ENCODE measurements around the gene RBM28. TPM values are rescaled to one million over a fixed set of nuclear protein-coding genes. Genes with fewer than 3 reads are reported as not detected.

RBM28 gene
- total and polyA plus RNA-seq, 2 donors = 19.9 to 24.7 TPM

GRCh38 chr7:128353610-128354009 is 9.9 kb upstream of the RBM28 start:
- 100% methylated on average over 1 of the region's 1 CpG for WGBS
- H3K9me3 ChIP-seq (ENCODE audit: control insufficient read depth in 2 of 2, insufficient read depth in 1 of 2, low read length in 1 of 2) = peaks cover 0 to 2% of the 10 kb centered on the region in 2 donors
- no peaks in the 10 kb centered on the region for H3K36me3 ChIP-seq (ENCODE audit: control insufficient read depth in 2 of 2, insufficient read depth in 2 of 2, low read length in 1 of 2)
- H3K27ac ChIP-seq (ENCODE audit: low read depth in 1 of 2, low read length in 1 of 2) = no peak overlapping the region
- H3K4me1 ChIP-seq (ENCODE audit: control insufficient read depth in 2 of 2, insufficient read depth in 2 of 2, low read length in 2 of 2) = peaks cover 6 to 9% of the 10 kb centered on the region in 2 donors
- no peak for DNase-seq (ENCODE audit: low read depth in 6 of 9, low spot score in 9 of 9)
- H3K4me3 ChIP-seq (ENCODE audit: low read length in 2 of 2) = no peak overlapping the region
- peaks cover 34 to 77% of the 10 kb centered on the region in 2 donors for H3K27me3 ChIP-seq (ENCODE audit: control insufficient read depth in 2 of 2, insufficient read depth in 1 of 2, low read length in 1 of 2)

GRCh38 chr7:128353189-128353588 is 9.5 kb upstream of the RBM28 start:
- H3K27me3 ChIP-seq (ENCODE audit: control insufficient read depth in 2 of 2, insufficient read depth in 1 of 2, low read length in 1 of 2) = peaks cover 34 to 80% of the 10 kb centered on the region in 2 donors
- WGBS = 91% methylated on average over 3 of the region's 3 CpGs

GRCh38 chr7:128352636-128353035 is 8.9 kb upstream of the RBM28 start:
- H3K27me3 ChIP-seq (ENCODE audit: control insufficient read depth in 2 of 2, insufficient read depth in 1 of 2, low read length in 1 of 2) = peaks cover 34 to 81% of the 10 kb centered on the region in 2 donors
- DNase-seq (ENCODE audit: low read depth in 6 of 9, low spot score in 9 of 9) = no peak
- no peak overlapping the region for H3K27ac ChIP-seq (ENCODE audit: low read depth in 1 of 2, low read length in 1 of 2)
- H3K4me3 ChIP-seq (ENCODE audit: low read length in 2 of 2) = no peak overlapping the region
- 74% methylated on average over 8 of the region's 8 CpGs for WGBS
- H3K4me1 ChIP-seq (ENCODE audit: control insufficient read depth in 2 of 2, insufficient read depth in 2 of 2, low read length in 2 of 2) = peaks cover 6 to 9% of the 10 kb centered on the region in 2 donors
- H3K36me3 ChIP-seq (ENCODE audit: control insufficient read depth in 2 of 2, insufficient read depth in 2 of 2, low read length in 1 of 2) = no peaks in the 10 kb centered on the region
- H3K9me3 ChIP-seq (ENCODE audit: control insufficient read depth in 2 of 2, insufficient read depth in 1 of 2, low read length in 1 of 2) = peaks cover 0 to 2% of the 10 kb centered on the region in 2 donors

More at GRCh38 chr7:128353189-128353588, 9.5 kb upstream of the RBM28 start:
- Histone ChIP-seq H3K36me3 (ENCODE audit: control insufficient read depth in 2 of 2, insufficient read depth in 2 of 2, low read length in 1 of 2) (no peaks in the 10 kb centered on the region), H3K27ac (ENCODE audit: low read depth in 1 of 2, low read length in 1 of 2) (no peak overlapping the region), H3K4me1 (ENCODE audit: control insufficient read depth in 2 of 2, insufficient read depth in 2 of 2, low read length in 2 of 2) (peaks cover 6 to 9% of the 10 kb centered on the region in 2 donors), H3K9me3 (ENCODE audit: control insufficient read depth in 2 of 2, insufficient read depth in 1 of 2, low read length in 1 of 2) (peaks cover 0 to 2% of the 10 kb centered on the region in 2 donors), H3K4me3 (ENCODE audit: low read length in 2 of 2) (no peak overlapping the region)
- DNase-seq (ENCODE audit: low read depth in 6 of 9, low spot score in 9 of 9) = no peak

- Histone ChIP-seq H3K36me3 (ENCODE audit: control insufficient read depth in 2 of 2, insufficient read depth in 2 of 2, low read length in 1 of 2) (no peaks in the 10 kb centered on the region), H3K9me3 (ENCODE audit: control insufficient read depth in 2 of 2, insufficient read depth in 1 of 2, low read length in 1 of 2) (peaks cover 0 to 2% of the 10 kb centered on the region in 2 donors), H3K27me3 (ENCODE audit: control insufficient read depth in 2 of 2, insufficient read depth in 1 of 2, low read length in 1 of 2) (peaks cover 34 to 79% of the 10 kb centered on the region in 2 donors), H3K27ac (ENCODE audit: low read depth in 1 of 2, low read length in 1 of 2) (no peak overlapping the region), H3K4me1 (ENCODE audit: control insufficient read depth in 2 of 2, insufficient read depth in 2 of 2, low read length in 2 of 2) (peaks cover 6 to 9% of the 10 kb centered on the region in 2 donors), H3K4me3 (ENCODE audit: low read length in 2 of 2) (peak overlapping the region in 1 of 2 donors; percentile 46)
- DNase-seq (ENCODE audit: low read depth in 6 of 9, low spot score in 9 of 9) = peak in 1 of 9 donors; percentile 21
- WGBS = 17% methylated on average over 34 of the region's 34 CpGs
Observed at GRCh38 chr7:128352153-128352537, 8.4 kb upstream of the RBM28 start.

- H3K36me3 ChIP-seq (ENCODE audit: control insufficient read depth in 2 of 2, insufficient read depth in 2 of 2, low read length in 1 of 2) = no peaks in the 10 kb centered on the region
- peak overlapping the region in 1 of 2 donors; percentile 46 for H3K4me3 ChIP-seq (ENCODE audit: low read length in 2 of 2)
- peaks cover 0 to 2% of the 10 kb centered on the region in 2 donors for H3K9me3 ChIP-seq (ENCODE audit: control insufficient read depth in 2 of 2, insufficient read depth in 1 of 2, low read length in 1 of 2)
- H3K27ac ChIP-seq (ENCODE audit: low read depth in 1 of 2, low read length in 1 of 2) = no peak overlapping the region
- H3K27me3 ChIP-seq (ENCODE audit: control insufficient read depth in 2 of 2, insufficient read depth in 1 of 2, low read length in 1 of 2) = peaks cover 34 to 81% of the 10 kb centered on the region in 2 donors
- H3K4me1 ChIP-seq (ENCODE audit: control insufficient read depth in 2 of 2, insufficient read depth in 2 of 2, low read length in 2 of 2) = peaks cover 6 to 9% of the 10 kb centered on the region in 2 donors
- WGBS = 14% methylated on average over 97 of the region's 97 CpGs
- DNase-seq (ENCODE audit: low read depth in 6 of 9, low spot score in 9 of 9) = peak in 2 of 9 donors; percentile 33 to 42
Observed at GRCh38 chr7:128351296-128352152, 7.8 kb upstream of the RBM28 start.

GRCh38 chr7:128350708-128351295 is 7.1 kb upstream of the RBM28 start:
- 80% methylated on average over 35 of the region's 35 CpGs for WGBS
- H3K4me3 ChIP-seq (ENCODE audit: low read length in 2 of 2) = no peak overlapping the region
- no peaks in the 10 kb centered on the region for H3K36me3 ChIP-seq (ENCODE audit: control insufficient read depth in 2 of 2, insufficient read depth in 2 of 2, low read length in 1 of 2)
- no peak for DNase-seq (ENCODE audit: low read depth in 6 of 9, low spot score in 9 of 9)
- H3K4me1 ChIP-seq (ENCODE audit: control insufficient read depth in 2 of 2, insufficient read depth in 2 of 2, low read length in 2 of 2) = peaks cover 6 to 9% of the 10 kb centered on the region in 2 donors
- peaks cover 0 to 2% of the 10 kb centered on the region in 2 donors for H3K9me3 ChIP-seq (ENCODE audit: control insufficient read depth in 2 of 2, insufficient read depth in 1 of 2, low read length in 1 of 2)
- H3K27me3 ChIP-seq (ENCODE audit: control insufficient read depth in 2 of 2, insufficient read depth in 1 of 2, low read length in 1 of 2) = peaks cover 34 to 78% of the 10 kb centered on the region in 2 donors
- no peak overlapping the region for H3K27ac ChIP-seq (ENCODE audit: low read depth in 1 of 2, low read length in 1 of 2)

GRCh38 chr7:128349466-128349825 is 5.7 kb upstream of the RBM28 start:
- peaks cover 34 to 69% of the 10 kb centered on the region in 2 donors for H3K27me3 ChIP-seq (ENCODE audit: control insufficient read depth in 2 of 2, insufficient read depth in 1 of 2, low read length in 1 of 2)
- H3K4me3 ChIP-seq (ENCODE audit: low read length in 2 of 2) = no peak overlapping the region
- no peak overlapping the region for H3K27ac ChIP-seq (ENCODE audit: low read depth in 1 of 2, low read length in 1 of 2)
- H3K4me1 ChIP-seq (ENCODE audit: control insufficient read depth in 2 of 2, insufficient read depth in 2 of 2, low read length in 2 of 2) = peaks cover 6 to 9% of the 10 kb centered on the region in 2 donors
- H3K9me3 ChIP-seq (ENCODE audit: control insufficient read depth in 2 of 2, insufficient read depth in 1 of 2, low read length in 1 of 2) = peaks cover 0 to 2% of the 10 kb centered on the region in 2 donors
- 61% methylated on average over 4 of the region's 4 CpGs for WGBS
- H3K36me3 ChIP-seq (ENCODE audit: control insufficient read depth in 2 of 2, insufficient read depth in 2 of 2, low read length in 1 of 2) = no peaks in the 10 kb centered on the region
- DNase-seq (ENCODE audit: low read depth in 6 of 9, low spot score in 9 of 9) = no peak

- DNase-seq (ENCODE audit: low read depth in 6 of 9, low spot score in 9 of 9) = peak in 2 of 9 donors; percentile 43 to 51
- H3K27me3 ChIP-seq (ENCODE audit: control insufficient read depth in 2 of 2, insufficient read depth in 1 of 2, low read length in 1 of 2) = peaks cover 30 to 51% of the 10 kb centered on the region in 2 donors
- peaks cover 14% of the 10 kb centered on the region in 2 donors for H3K4me1 ChIP-seq (ENCODE audit: control insufficient read depth in 2 of 2, insufficient read depth in 2 of 2, low read length in 2 of 2)
- H3K9me3 ChIP-seq (ENCODE audit: control insufficient read depth in 2 of 2, insufficient read depth in 1 of 2, low read length in 1 of 2) = peaks cover 0 to 2% of the 10 kb centered on the region in 2 donors
- H3K27ac ChIP-seq (ENCODE audit: low read depth in 1 of 2, low read length in 1 of 2) = no peak overlapping the region
- H3K36me3 ChIP-seq (ENCODE audit: control insufficient read depth in 2 of 2, insufficient read depth in 2 of 2, low read length in 1 of 2) = no peaks in the 10 kb centered on the region
- H3K4me3 ChIP-seq (ENCODE audit: low read length in 2 of 2) = no peak overlapping the region
- 4% methylated on average over 2 of the region's 2 CpGs for WGBS
Observed at GRCh38 chr7:128347647-128348097, 4.0 kb upstream of the RBM28 start.

GRCh38 chr7:128344431-128344774 is 695 bp upstream of the RBM28 start:
- peaks cover 9 to 17% of the 10 kb centered on the region in 2 donors for H3K4me1 ChIP-seq (ENCODE audit: control insufficient read depth in 2 of 2, insufficient read depth in 2 of 2, low read length in 2 of 2)
- H3K27me3 ChIP-seq (ENCODE audit: control insufficient read depth in 2 of 2, insufficient read depth in 1 of 2, low read length in 1 of 2) = peaks cover under 1 to 21% of the 10 kb centered on the region in 2 donors
- peaks cover 0 to 4% of the 10 kb centered on the region in 2 donors for H3K36me3 ChIP-seq (ENCODE audit: control insufficient read depth in 2 of 2, insufficient read depth in 2 of 2, low read length in 1 of 2)
- no peak overlapping the region for H3K4me3 ChIP-seq (ENCODE audit: low read length in 2 of 2)
- no peaks in the 10 kb centered on the region for H3K9me3 ChIP-seq (ENCODE audit: control insufficient read depth in 2 of 2, insufficient read depth in 1 of 2, low read length in 1 of 2)
- DNase-seq (ENCODE audit: low read depth in 6 of 9, low spot score in 9 of 9) = no peak
- WGBS = 97% methylated on average over 5 of the region's 5 CpGs
- no peak overlapping the region for H3K27ac ChIP-seq (ENCODE audit: low read depth in 1 of 2, low read length in 1 of 2)
